H1 (cell line): ENCODE data around the gene HJURP. TPM values are rescaled to one million over a fixed set of nuclear protein-coding genes. Genes with fewer than 3 reads are reported as not detected.

Experiments used
- CEBPB ChIP-seq: IDR thresholded peaks from 2 replicates; pipeline ENCODE4 v1.6.1; 2012; ENCODE audit warnings: low read depth, low read length
- GABPA ChIP-seq: IDR thresholded peaks from 2 replicates; pipeline ENCODE4 v1.6.1; 2011; ENCODE audit warnings: mild to moderate bottlenecking, low read length, moderate library complexity, borderline replicate concordance; ENCODE audit not compliant: insufficient read depth
- GTF2F1 ChIP-seq: IDR thresholded peaks from 2 replicates; pipeline ENCODE4 v1.6.1; 2012; ENCODE audit warnings: low read depth, low read length, improper control_type of control experiment, borderline replicate concordance
- PHF8 ChIP-seq: fragments of 200-600 bp; sonication (generic); conservative IDR thresholded peaks from 2 replicates; pipeline ENCODE4 v1.7.1; 2012; ENCODE audit warnings: low read depth, mild to moderate bottlenecking, inconsistent platforms, low read length, moderate library complexity
- ZNF274 ChIP-seq: IDR thresholded peaks from 2 replicates; pipeline ENCODE4 v1.7.0; 2012; ENCODE audit warnings: low read length, borderline replicate concordance; ENCODE audit errors: extremely low read depth
- polyA plus RNA-seq, 7 experiments: library from polyadenylated mRNA; depleted of rRNA in 3 of 7; stranded (reverse) in 5 of 7; unstranded in 2 of 7; fragments of >200 nt in 5 of 7; fragments of 200-250 nt in 2 of 7; gene quantifications; 1 replicate in 5 of 7; 2 replicates in 1 of 7; 4 replicates in 1 of 7; pipeline versions ENCODE4 v1.2.1 to v1.2.3, GENCODE V29; 2011 to 2013; ENCODE audit warnings: missing spikeins in 2 of 7, mixed read lengths in 2 of 7
- total RNA-seq: library from RNA; stranded (reverse); fragmentation: NEBNext Ultra II Directional; extraction: Animal tissue kit (Norgen Biotek cat#: 25700); gene quantifications from 2 replicates; pipeline ENCODE4 v1.2.1, GENCODE V29; 2021
- TF ChIP-seq, protein P1 (sequence below): fragments of 300-600 bp; sonication (generic); IDR thresholded peaks from 2 replicates; pipeline ENCODE4 v1.7.1; 2012; ENCODE audit warnings: low read length, moderate library complexity, mild to moderate bottlenecking, inconsistent platforms; ENCODE audit not compliant: insufficient replicate concordance

HJURP gene
- total and polyA plus RNA-seq, 2 of the 8 experiments (the other 6 are each of a cell fraction or from before 2014, with no cell fraction given), result 49.3 to 60.5 TPM

GRCh38 chr2:233849607-233850271 lies 4.6 kb downstream of the HJURP start (continued):
- TF ChIP-seq, protein P1, sequence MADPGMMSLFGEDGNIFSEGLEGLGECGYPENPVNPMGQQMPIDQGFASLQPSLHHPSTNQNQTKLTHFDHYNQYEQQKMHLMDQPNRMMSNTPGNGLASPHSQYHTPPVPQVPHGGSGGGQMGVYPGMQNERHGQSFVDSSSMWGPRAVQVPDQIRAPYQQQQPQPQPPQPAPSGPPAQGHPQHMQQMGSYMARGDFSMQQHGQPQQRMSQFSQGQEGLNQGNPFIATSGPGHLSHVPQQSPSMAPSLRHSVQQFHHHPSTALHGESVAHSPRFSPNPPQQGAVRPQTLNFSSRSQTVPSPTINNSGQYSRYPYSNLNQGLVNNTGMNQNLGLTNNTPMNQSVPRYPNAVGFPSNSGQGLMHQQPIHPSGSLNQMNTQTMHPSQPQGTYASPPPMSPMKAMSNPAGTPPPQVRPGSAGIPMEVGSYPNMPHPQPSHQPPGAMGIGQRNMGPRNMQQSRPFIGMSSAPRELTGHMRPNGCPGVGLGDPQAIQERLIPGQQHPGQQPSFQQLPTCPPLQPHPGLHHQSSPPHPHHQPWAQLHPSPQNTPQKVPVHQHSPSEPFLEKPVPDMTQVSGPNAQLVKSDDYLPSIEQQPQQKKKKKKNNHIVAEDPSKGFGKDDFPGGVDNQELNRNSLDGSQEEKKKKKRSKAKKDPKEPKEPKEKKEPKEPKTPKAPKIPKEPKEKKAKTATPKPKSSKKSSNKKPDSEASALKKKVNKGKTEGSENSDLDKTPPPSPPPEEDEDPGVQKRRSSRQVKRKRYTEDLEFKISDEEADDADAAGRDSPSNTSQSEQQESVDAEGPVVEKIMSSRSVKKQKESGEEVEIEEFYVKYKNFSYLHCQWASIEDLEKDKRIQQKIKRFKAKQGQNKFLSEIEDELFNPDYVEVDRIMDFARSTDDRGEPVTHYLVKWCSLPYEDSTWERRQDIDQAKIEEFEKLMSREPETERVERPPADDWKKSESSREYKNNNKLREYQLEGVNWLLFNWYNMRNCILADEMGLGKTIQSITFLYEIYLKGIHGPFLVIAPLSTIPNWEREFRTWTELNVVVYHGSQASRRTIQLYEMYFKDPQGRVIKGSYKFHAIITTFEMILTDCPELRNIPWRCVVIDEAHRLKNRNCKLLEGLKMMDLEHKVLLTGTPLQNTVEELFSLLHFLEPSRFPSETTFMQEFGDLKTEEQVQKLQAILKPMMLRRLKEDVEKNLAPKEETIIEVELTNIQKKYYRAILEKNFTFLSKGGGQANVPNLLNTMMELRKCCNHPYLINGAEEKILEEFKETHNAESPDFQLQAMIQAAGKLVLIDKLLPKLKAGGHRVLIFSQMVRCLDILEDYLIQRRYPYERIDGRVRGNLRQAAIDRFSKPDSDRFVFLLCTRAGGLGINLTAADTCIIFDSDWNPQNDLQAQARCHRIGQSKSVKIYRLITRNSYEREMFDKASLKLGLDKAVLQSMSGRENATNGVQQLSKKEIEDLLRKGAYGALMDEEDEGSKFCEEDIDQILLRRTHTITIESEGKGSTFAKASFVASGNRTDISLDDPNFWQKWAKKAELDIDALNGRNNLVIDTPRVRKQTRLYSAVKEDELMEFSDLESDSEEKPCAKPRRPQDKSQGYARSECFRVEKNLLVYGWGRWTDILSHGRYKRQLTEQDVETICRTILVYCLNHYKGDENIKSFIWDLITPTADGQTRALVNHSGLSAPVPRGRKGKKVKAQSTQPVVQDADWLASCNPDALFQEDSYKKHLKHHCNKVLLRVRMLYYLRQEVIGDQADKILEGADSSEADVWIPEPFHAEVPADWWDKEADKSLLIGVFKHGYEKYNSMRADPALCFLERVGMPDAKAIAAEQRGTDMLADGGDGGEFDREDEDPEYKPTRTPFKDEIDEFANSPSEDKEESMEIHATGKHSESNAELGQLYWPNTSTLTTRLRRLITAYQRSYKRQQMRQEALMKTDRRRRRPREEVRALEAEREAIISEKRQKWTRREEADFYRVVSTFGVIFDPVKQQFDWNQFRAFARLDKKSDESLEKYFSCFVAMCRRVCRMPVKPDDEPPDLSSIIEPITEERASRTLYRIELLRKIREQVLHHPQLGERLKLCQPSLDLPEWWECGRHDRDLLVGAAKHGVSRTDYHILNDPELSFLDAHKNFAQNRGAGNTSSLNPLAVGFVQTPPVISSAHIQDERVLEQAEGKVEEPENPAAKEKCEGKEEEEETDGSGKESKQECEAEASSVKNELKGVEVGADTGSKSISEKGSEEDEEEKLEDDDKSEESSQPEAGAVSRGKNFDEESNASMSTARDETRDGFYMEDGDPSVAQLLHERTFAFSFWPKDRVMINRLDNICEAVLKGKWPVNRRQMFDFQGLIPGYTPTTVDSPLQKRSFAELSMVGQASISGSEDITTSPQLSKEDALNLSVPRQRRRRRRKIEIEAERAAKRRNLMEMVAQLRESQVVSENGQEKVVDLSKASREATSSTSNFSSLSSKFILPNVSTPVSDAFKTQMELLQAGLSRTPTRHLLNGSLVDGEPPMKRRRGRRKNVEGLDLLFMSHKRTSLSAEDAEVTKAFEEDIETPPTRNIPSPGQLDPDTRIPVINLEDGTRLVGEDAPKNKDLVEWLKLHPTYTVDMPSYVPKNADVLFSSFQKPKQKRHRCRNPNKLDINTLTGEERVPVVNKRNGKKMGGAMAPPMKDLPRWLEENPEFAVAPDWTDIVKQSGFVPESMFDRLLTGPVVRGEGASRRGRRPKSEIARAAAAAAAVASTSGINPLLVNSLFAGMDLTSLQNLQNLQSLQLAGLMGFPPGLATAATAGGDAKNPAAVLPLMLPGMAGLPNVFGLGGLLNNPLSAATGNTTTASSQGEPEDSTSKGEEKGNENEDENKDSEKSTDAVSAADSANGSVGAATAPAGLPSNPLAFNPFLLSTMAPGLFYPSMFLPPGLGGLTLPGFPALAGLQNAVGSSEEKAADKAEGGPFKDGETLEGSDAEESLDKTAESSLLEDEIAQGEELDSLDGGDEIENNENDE, result no peak
- TF ChIP-seq GTF2F1, result no peak
- no peak for TF ChIP-seq GABPA
- no peak for TF ChIP-seq ZNF274
- TF ChIP-seq CEBPB, result no peak
- no peak for TF ChIP-seq PHF8
